HepG2 (cell line): ENCODE results near the gene FILIP1. TPM values are rescaled to one million over a fixed set of nuclear protein-coding genes. Genes with fewer than 3 reads are reported as not detected.

Source experiments
- ATAC-seq: fragments of 200-7000 bp; cut with Tn5 transposase; 3 replicates; pipeline ENCODE4 v1.9.1; 2020; ENCODE audit warnings: mild to moderate bottlenecking, moderate library complexity
- BruUV-seq: library from RNA; stranded (reverse); fragments of 400-500 nt; replicated peaks from 2 replicates; lab custom pipeline; 2021; lab: Mats Ljungman, UMichigan
- CTCF ChIA-PET: fragments of 300-600 bp; formaldehyde crosslinking; extraction: SDS; loops from one replicate; lab custom pipeline; 2021; ENCODE audit warnings: low total read pairs, inconsistent platforms, low intra/inter-chr PET ratio; lab: Yijun Ruan, JAX
- POLR2A ChIA-PET: fragments of 350-600 bp; sonication (Branson Sonifier 250); formaldehyde crosslinking; loops from one replicate; lab custom pipeline; 2020; ENCODE audit warnings: antibody characterized with exemption, inconsistent platforms; lab: Yijun Ruan, JAX
- DNase-seq: peaks from one replicate; pipeline ENCODE4 v3.0.0-alpha.2; 2015; ENCODE audit warnings: low spot score
- FAIRE-seq: peaks from 3 replicates; lab custom pipeline; 2011; peaks lifted over from hg19 to GRCh38; lab: Jason Lieb, UNC
- H2AFZ ChIP-seq: one replicate; pipeline ENCODE4 v1.6.1; 2011; ENCODE audit warnings: low read length, inconsistent platforms
- H3K27ac ChIP-seq: fragments of 300-600 bp; 3 replicates; pipeline ENCODE4 v1.8.0; 2011; ENCODE audit warnings: mixed run types, mild to moderate bottlenecking, mixed read lengths, low read length, inconsistent platforms; ENCODE audit not compliant: insufficient read depth; ENCODE audit errors: extremely low read length
- H3K27me3 ChIP-seq, 2 experiments: fragments of 200-600 bp in 1 of 2; 2 replicates in 1 of 2; 3 replicates in 1 of 2; pipeline versions ENCODE4 v1.6.0 to v1.8.0; 2011; ENCODE audit warnings: low read length in 2 of 2, mild to moderate bottlenecking in 2 of 2, moderate library complexity in 2 of 2, inconsistent platforms in 1 of 2; ENCODE audit not compliant: insufficient read depth in 2 of 2, control insufficient read depth in 1 of 2
- H3K36me3 ChIP-seq, 2 experiments: fragments of 200-600 bp in 1 of 2; replicated peaks in 1 of 2; 2 replicates in 1 of 2; 3 replicates in 1 of 2; pipeline versions ENCODE4 v1.5.1 to v1.8.0; 2011; ENCODE audit warnings: low read length in 2 of 2, inconsistent platforms in 1 of 2; ENCODE audit not compliant: insufficient read depth in 2 of 2, control insufficient read depth in 1 of 2
- H3K4me1 ChIP-seq: 2 replicates; pipeline ENCODE4 v1.5.1; 2012; ENCODE audit warnings: low read length, inconsistent platforms; ENCODE audit not compliant: insufficient read depth
- H3K4me2 ChIP-seq: 2 replicates; pipeline ENCODE4 v1.6.0; 2011; ENCODE audit warnings: low read depth, low read length, inconsistent platforms
- H3K4me3 ChIP-seq, 3 experiments: fragments of 200-600 bp in 1 of 3; sonication (generic), shearing (Covaris generic) in 1 of 3; replicated peaks in 1 of 3; 2 replicates each; pipeline ENCODE4 v1.5.1; 2011 to 2016; ENCODE audit warnings: low read length in 3 of 3, inconsistent platforms in 2 of 3, low read depth in 2 of 3, mild to moderate bottlenecking in 2 of 3, control low read depth in 1 of 3, mixed read lengths in 1 of 3; ENCODE audit not compliant: insufficient read depth in 1 of 3
- H3K79me2 ChIP-seq: one replicate; pipeline ENCODE4 v1.6.1; 2011; ENCODE audit warnings: low read length, inconsistent platforms; ENCODE audit not compliant: insufficient read depth
- H3K9ac ChIP-seq: 2 replicates; pipeline ENCODE4 v1.6.0; 2011; ENCODE audit warnings: mild to moderate bottlenecking, low read depth, low read length, inconsistent platforms; ENCODE audit not compliant: insufficient read depth
- H3K9me3 ChIP-seq: 2 replicates; pipeline ENCODE4 v1.5.1; 2012; ENCODE audit warnings: mild to moderate bottlenecking, low read length
- H4K20me1 ChIP-seq: 2 replicates; pipeline ENCODE4 v1.6.0; 2011; ENCODE audit warnings: inconsistent platforms, mild to moderate bottlenecking, low read length, moderate library complexity; ENCODE audit not compliant: insufficient read depth
- AKAP8 ChIP-seq: sonication (generic); formaldehyde crosslinking; IDR thresholded peaks from 2 replicates; pipeline ENCODE4 v1.5.1; 2020; ENCODE audit warnings: mild to moderate bottlenecking, missing genetic modification reagents
- BORCS8-MEF2B ChIP-seq: sonication (generic); formaldehyde crosslinking; IDR thresholded peaks from 2 replicates; pipeline ENCODE4 v1.8.0; 2022; ENCODE audit warnings: mild to moderate bottlenecking, missing genetic modification reagents
- GMEB2 ChIP-seq: IDR thresholded peaks from 2 replicates; pipeline ENCODE4 v1.6.1; 2016; ENCODE audit warnings: missing biosample characterization, missing genetic modification reagents, low read depth
- JUND ChIP-seq: sonication (generic); formaldehyde crosslinking; IDR thresholded peaks from 2 replicates; pipeline ENCODE4 v1.8.0; 2022; ENCODE audit warnings: mild to moderate bottlenecking, missing genetic modification reagents
- KIAA2018 ChIP-seq: sonication (generic); formaldehyde crosslinking; IDR thresholded peaks from 2 replicates; pipeline ENCODE4 v1.5.0; 2020; ENCODE audit warnings: mild to moderate bottlenecking, missing genetic modification reagents, borderline replicate concordance
- MTA3 ChIP-seq: sonication (generic); formaldehyde crosslinking; IDR thresholded peaks from 2 replicates; pipeline ENCODE4 v1.4.0; 2020; ENCODE audit warnings: missing genetic modification reagents
- PHF20 ChIP-seq: sonication (generic); formaldehyde crosslinking; IDR thresholded peaks from 2 replicates; pipeline ENCODE4 v1.5.0; 2020; ENCODE audit warnings: mild to moderate bottlenecking, missing genetic modification reagents
- THRA ChIP-seq: sonication (generic); formaldehyde crosslinking; IDR thresholded peaks from 2 replicates; pipeline ENCODE4 v1.4.0; 2020; ENCODE audit warnings: missing genetic modification reagents, borderline replicate concordance
- ZBTB39 ChIP-seq: sonication (generic); formaldehyde crosslinking; IDR thresholded peaks from 2 replicates; pipeline ENCODE4 v1.5.0; 2020; ENCODE audit warnings: missing genetic modification reagents
- ZNF326 ChIP-seq: sonication (generic); formaldehyde crosslinking; IDR thresholded peaks from 2 replicates; pipeline ENCODE4 v1.4.0; 2020; ENCODE audit warnings: missing genetic modification reagents, borderline replicate concordance
- WGBS: methylation state at CpG from one replicate; pipeline ENCODE4 v1.1.6; 2017; ENCODE audit warnings: low lambda C conversion rate; 5-methylcytosine and 5-hydroxymethylcytosine counted together
- in situ Hi-C: cut with HindIII; loops from 2 replicates; pipeline ENCODE4 v1.10.0; 2017; ENCODE audit warnings: low pct_unique_long_range_greater_than_20kb; ENCODE audit not compliant: extremely low pct_ligation_motif_present
- intact Hi-C: fragments of 100-400 bp; cut with micrococcal nuclease; formaldehyde crosslinking; loops from one replicate; pipeline ENCODE4 v1.10.0; 2022; ENCODE audit not compliant: unreplicated experiment
- polyA plus RNA-seq, 8 experiments: library from polyadenylated mRNA; depleted of rRNA in 3 of 8; stranded (reverse) in 7 of 8; unstranded in 1 of 8; fragments of >200 nt; fragmentation: Illumina TruSeq in 4 of 8; extraction: Trizol in 4 of 8; gene quantifications; 2 replicates each; pipeline versions ENCODE4 v1.2.1 to v1.2.3, GENCODE V29; 2011 to 2016; ENCODE audit warnings: low read depth in 4 of 8, missing spikeins in 1 of 8, mixed read lengths in 1 of 8; ENCODE audit not compliant: insufficient read depth in 1 of 8
- total RNA-seq, 5 experiments: library from RNA; depleted of rRNA; stranded (reverse); fragments of >200 nt; fragmentation: Illumina TruSeq; extraction: Trizol; gene quantifications; 2 replicates each; pipeline ENCODE4 v1.2.3, GENCODE V29; 2016; ENCODE audit warnings: low read depth in 1 of 5

The FILIP1 gene
- total and polyA plus RNA-seq, 2 of the 13 experiments (the other 11 are each of a cell fraction or from before 2014, with no cell fraction given) = not detected

- in situ Hi-C loops = no loop called here
- Histone ChIP-seq H4K20me1 (no peaks in the 10 kb centered on the region), H2AFZ (no peak overlapping the region), H3K27ac (no peak overlapping the region), H3K79me2 (no peaks in the 10 kb centered on the region), H3K4me3 (no peak overlapping the region), H3K4me1 (peaks cover 8% of the 10 kb centered on the region), H3K27me3 (peaks cover 0 to 6% of the 10 kb centered on the region in 2 experiments; a peak in 1 of 5 replicates), H3K36me3 (no peaks in the 10 kb centered on the region), H3K9ac (no peak overlapping the region), H3K9me3 (no peaks in the 10 kb centered on the region), H3K4me2 (no peak overlapping the region)
- CTCF ChIA-PET = no interaction called here
- intact Hi-C loops = no loop called here
- DNase-seq (no peak), FAIRE-seq (no peak), ATAC-seq (no peak)
- BruUV-seq = no TSS peak
- POLR2A ChIA-PET = no interaction called here
- TF ChIP-seq PHF20 (CRISPR knock-in tag) (no peak), JUND (CRISPR knock-in tag) (no peak), ZBTB39 (no peak), THRA (no peak), MTA3 (no peak), KIAA2018 (CRISPR knock-in tag) (no peak), GMEB2 (CRISPR knock-in tag) (no peak), BORCS8-MEF2B (CRISPR knock-in tag) (no peak), ZNF326 (CRISPR knock-in tag) (no peak), AKAP8 (CRISPR knock-in tag) (no peak)
- WGBS = 62% methylated on average over 9 of the region's 9 CpGs
Observed at GRCh38 chr6:75345413-75345812, 148.2 kb downstream of the FILIP1 start.
